Astrocyte (in vitro differentiated cells and primary cell): ENCODE measurements around the gene OR5M3.

ENCODE experiments used
- CTCF ChIP-seq: IDR thresholded peaks from 2 replicates; pipeline ENCODE4 v1.5.1; 2011; ENCODE audit warnings: low read depth, mild to moderate bottlenecking, inconsistent platforms, low read length, moderate library complexity; ENCODE audit not compliant: insufficient read depth
- EZH2 ChIP-seq: IDR thresholded peaks from 2 replicates; pipeline ENCODE4 v1.6.1; 2012; ENCODE audit warnings: mild to moderate bottlenecking, low read length, inconsistent platforms; ENCODE audit not compliant: insufficient read depth

- TF ChIP-seq CTCF (no peak), EZH2 (no peak)
These were observed 40.1 kb upstream of the OR5M3 start for GRCh38 chr11:56513280-56513679.
